B cell (primary cell): Measurements from ENCODE around the gene KCNQ2. TPM values are rescaled to one million over a fixed set of nuclear protein-coding genes. Genes with fewer than 3 reads are reported as not detected.

ENCODE experiments used
- ATAC-seq: fragments of 200-7000 bp; cut with Tn5 transposase; one replicate; pipeline ENCODE4 v1.10.0; 2021; ENCODE audit warnings: low read depth, mild to moderate bottlenecking, moderate number of reproducible peaks, moderate library complexity
- CTCF ChIA-PET: fragments of 350-600 bp; sonication (Branson Sonifier 250); formaldehyde crosslinking; loops from one replicate; lab custom pipeline; 2021; ENCODE audit warnings: antibody characterized with exemption, inconsistent platforms; lab: Charles Lee
- POLR2A ChIA-PET: fragments of 350-600 bp; sonication (Branson Sonifier 250); formaldehyde crosslinking; loops from one replicate; lab custom pipeline; 2021; ENCODE audit warnings: antibody characterized with exemption; lab: Charles Lee
- DNase-seq: peaks from one replicate; pipeline ENCODE4 v3.0.0; 2013
- H2AFZ ChIP-seq: 2 replicates; pipeline ENCODE4 v1.6.1; 2012; ENCODE audit warnings: mild to moderate bottlenecking, low read depth, low read length; ENCODE audit not compliant: insufficient read depth, poor library complexity, severe bottlenecking
- H3K27ac ChIP-seq, 2 donors: 1 replicate in 1 of 2; 2 replicates in 1 of 2; pipeline ENCODE4 v1.5.1; 2012 to 2013; ENCODE audit warnings: low read length in 2 of 2, mild to moderate bottlenecking in 2 of 2, moderate library complexity in 1 of 2
- H3K27me3 ChIP-seq, 4 experiments: fragments of 200-600 bp in 1 of 4; sonication (generic) in 1 of 4; replicated peaks in 1 of 4; 1 replicate in 2 of 4; 2 replicates in 2 of 4; pipeline versions ENCODE4 v1.6.1 to v1.7.0; 2013 to 2016; ENCODE audit warnings: low read length in 3 of 4, mild to moderate bottlenecking in 2 of 4, mixed read lengths in 1 of 4, moderate library complexity in 1 of 4; ENCODE audit not compliant: insufficient read depth in 4 of 4, control insufficient read depth in 3 of 4; ENCODE audit errors: control extremely low read depth in 1 of 4
- H3K36me3 ChIP-seq, 2 experiments: replicated peaks in 1 of 2; 1 replicate in 1 of 2; 2 replicates in 1 of 2; pipeline versions ENCODE4 v1.6.1 to v1.7.1; 2013; ENCODE audit warnings: low read length in 1 of 2; ENCODE audit not compliant: insufficient read depth in 2 of 2, control insufficient read depth in 1 of 2; ENCODE audit errors: control extremely low read depth in 1 of 2, extremely low read depth in 1 of 2
- H3K4me1 ChIP-seq, 2 donors: fragments of 200-600 bp in 1 of 2; sonication (generic) in 1 of 2; 1 replicate in 1 of 2; 2 replicates in 1 of 2; pipeline versions ENCODE4 v1.5.1 to v1.6.1; 2013 to 2017; ENCODE audit warnings: low read length in 2 of 2; ENCODE audit not compliant: control insufficient read depth in 2 of 2, insufficient read depth in 2 of 2
- H3K4me2 ChIP-seq: replicated peaks from 2 replicates; pipeline ENCODE3; 2012; ENCODE audit warnings: mild to moderate bottlenecking, low read depth, low read length; ENCODE audit not compliant: poor library complexity, severe bottlenecking
- H3K4me3 ChIP-seq, 5 experiments: fragments of 200-600 bp in 1 of 5; sonication (generic) in 1 of 5; 1 replicate in 3 of 5; 2 replicates in 2 of 5; pipeline versions ENCODE4 v1.5.1 to v1.7.0; 2011 to 2016; ENCODE audit warnings: low read length in 4 of 5, mild to moderate bottlenecking in 4 of 5, low read depth in 2 of 5, control low read depth in 1 of 5, moderate library complexity in 1 of 5; ENCODE audit not compliant: insufficient read depth in 1 of 5; ENCODE audit errors: control extremely low read depth in 1 of 5, extremely low read depth in 1 of 5
- H3K79me2 ChIP-seq: fragments of 200-600 bp; sonication (generic); one replicate; pipeline ENCODE4 v1.6.0; 2016; ENCODE audit warnings: low read length; ENCODE audit not compliant: control insufficient read depth, insufficient read depth
- H3K9ac ChIP-seq: fragments of 200-600 bp; sonication (generic); 2 replicates; pipeline ENCODE4 v1.6.1; 2017; ENCODE audit warnings: mild to moderate bottlenecking, low read length, moderate library complexity
- H3K9me3 ChIP-seq, 3 donors: one replicate each; pipeline versions ENCODE4 v1.6.1 to v1.7.1; 2013; ENCODE audit warnings: low read length in 2 of 3; ENCODE audit not compliant: control insufficient read depth in 2 of 3, insufficient read depth in 1 of 3; ENCODE audit errors: control extremely low read depth in 1 of 3
- H4K20me1 ChIP-seq: 2 replicates; pipeline ENCODE4 v1.6.0; 2012; ENCODE audit warnings: mild to moderate bottlenecking, low read length; ENCODE audit not compliant: insufficient read depth, control insufficient read depth, poor library complexity, severe bottlenecking
- H3K27ac Mint-ChIP-seq: one replicate; pipeline ENCODE4 v1.8.0; 2021; ENCODE audit warnings: mixed read lengths
- H3K27me3 Mint-ChIP-seq: one replicate; pipeline ENCODE4 v1.8.0; 2021; ENCODE audit warnings: mixed read lengths
- H3K4me1 Mint-ChIP-seq: one replicate; pipeline ENCODE4 v1.8.0; 2021; ENCODE audit warnings: mixed read lengths
- H3K4me3 Mint-ChIP-seq: one replicate; pipeline ENCODE4 v1.8.0; 2021; ENCODE audit warnings: mixed read lengths
- H3K9me3 Mint-ChIP-seq: one replicate; pipeline ENCODE4 v1.8.0; 2022; ENCODE audit warnings: mixed read lengths; ENCODE audit not compliant: insufficient read depth
- EZH2 ChIP-seq: IDR thresholded peaks from 2 replicates; pipeline ENCODE4 v1.6.1; 2012; ENCODE audit warnings: borderline replicate concordance, low read depth, mild to moderate bottlenecking, moderate library complexity, low read length; ENCODE audit not compliant: insufficient read depth, poor library complexity, severe bottlenecking
- WGBS: methylation state at CpG from one replicate; pipeline ENCODE4 v1.1.5; 2013; ENCODE audit warnings: missing lambda C conversion rate; ENCODE audit not compliant: insufficient coverage; 5-methylcytosine and 5-hydroxymethylcytosine counted together
- intact Hi-C: fragments of 100-400 bp; cut with micrococcal nuclease; formaldehyde crosslinking; loops from one replicate; pipeline ENCODE4 v1.10.0; 2022
- polyA plus RNA-seq: library from polyadenylated mRNA; depleted of rRNA; stranded (reverse); fragments of >200 nt; gene quantifications from 2 replicates; pipeline ENCODE4 v1.2.3, GENCODE V29; 2012
- total RNA-seq, 2 donors: library from RNA; stranded (reverse); fragments of 120-200 nt in 1 of 2; gene quantifications; 1 replicate in 1 of 2; 2 replicates in 1 of 2; pipeline versions ENCODE4 v1.2.3 to v1.2.4, GENCODE V29; 2013 to 2022
- TF ChIP-seq, protein P1 (sequence below): fragments of 200-600 bp; IDR thresholded peaks from one replicate; pipeline ENCODE4 v1.8.0; 2022; ENCODE audit warnings: antibody characterized with exemption, mild to moderate bottlenecking

The KCNQ2 gene
- total and polyA plus RNA-seq, 2 donors (not counting 1 experiment from before 2014, with no cell fraction given), result 0.12 TPM; not detected in 1

DNA sequence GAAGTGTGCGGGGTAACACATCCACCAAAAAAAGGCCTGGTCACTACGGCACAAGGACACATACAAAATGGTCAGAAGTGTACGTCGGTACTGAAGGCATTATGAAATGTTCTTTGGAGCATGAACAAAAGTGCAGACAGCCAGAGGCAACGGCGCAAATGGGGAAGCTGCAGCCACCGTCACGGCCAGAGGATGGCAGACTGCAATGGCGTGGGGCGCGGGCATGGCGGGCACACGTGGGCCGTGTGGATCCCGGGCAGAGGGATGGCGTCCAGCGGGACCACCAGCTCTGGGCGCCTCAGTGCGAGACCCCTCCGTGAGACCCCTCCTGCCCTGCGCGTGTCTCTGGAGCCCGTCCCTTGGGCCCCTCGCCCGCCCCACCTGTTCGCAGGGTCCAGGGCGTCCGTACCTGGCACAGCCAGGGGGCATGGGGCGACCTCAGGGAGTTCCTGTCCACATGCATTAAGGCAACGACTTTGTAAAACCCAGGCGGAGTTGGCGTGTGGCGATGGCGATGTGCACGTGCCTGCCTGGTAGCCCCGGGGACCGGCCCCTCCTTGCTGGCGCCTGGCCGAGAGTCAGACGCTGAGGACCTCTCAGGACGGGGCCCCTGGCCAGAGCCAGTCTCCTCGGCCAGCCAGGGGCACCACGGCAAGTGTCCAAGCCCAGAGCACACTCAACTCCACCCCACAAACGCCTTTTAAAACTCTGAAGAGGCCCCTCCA, 71.8 kb downstream of the KCNQ2 start:
- Mint-ChIP-seq H3K27me3 (no peaks in the 10 kb centered on the region), H3K27ac (no peak overlapping the region), H3K9me3 (no peaks in the 10 kb centered on the region), H3K4me3 (no peak overlapping the region), H3K4me1 (no peaks in the 10 kb centered on the region)
- Histone ChIP-seq H4K20me1 (no peaks in the 10 kb centered on the region), H3K27ac (no peak overlapping the region), H3K4me1 (no peaks in the 10 kb centered on the region), H3K9ac (no peak overlapping the region), H3K36me3 (no peaks in the 10 kb centered on the region), H3K9me3 (peaks cover 0 to 4% (median 0%) of the 10 kb centered on the region in 3 donors), H3K79me2 (no peaks in the 10 kb centered on the region), H3K4me2 (no peak overlapping the region), H2AFZ (no peak overlapping the region), H3K4me3 (no peak overlapping the region), H3K27me3 (no peaks in the 10 kb centered on the region)
- WGBS, result 89% methylated on average over 44 of the region's 44 CpGs
- intact Hi-C loops, result no loop called here
- DNase-seq, result no peak
- no peak for TF ChIP-seq EZH2
- TF ChIP-seq, protein P1, sequence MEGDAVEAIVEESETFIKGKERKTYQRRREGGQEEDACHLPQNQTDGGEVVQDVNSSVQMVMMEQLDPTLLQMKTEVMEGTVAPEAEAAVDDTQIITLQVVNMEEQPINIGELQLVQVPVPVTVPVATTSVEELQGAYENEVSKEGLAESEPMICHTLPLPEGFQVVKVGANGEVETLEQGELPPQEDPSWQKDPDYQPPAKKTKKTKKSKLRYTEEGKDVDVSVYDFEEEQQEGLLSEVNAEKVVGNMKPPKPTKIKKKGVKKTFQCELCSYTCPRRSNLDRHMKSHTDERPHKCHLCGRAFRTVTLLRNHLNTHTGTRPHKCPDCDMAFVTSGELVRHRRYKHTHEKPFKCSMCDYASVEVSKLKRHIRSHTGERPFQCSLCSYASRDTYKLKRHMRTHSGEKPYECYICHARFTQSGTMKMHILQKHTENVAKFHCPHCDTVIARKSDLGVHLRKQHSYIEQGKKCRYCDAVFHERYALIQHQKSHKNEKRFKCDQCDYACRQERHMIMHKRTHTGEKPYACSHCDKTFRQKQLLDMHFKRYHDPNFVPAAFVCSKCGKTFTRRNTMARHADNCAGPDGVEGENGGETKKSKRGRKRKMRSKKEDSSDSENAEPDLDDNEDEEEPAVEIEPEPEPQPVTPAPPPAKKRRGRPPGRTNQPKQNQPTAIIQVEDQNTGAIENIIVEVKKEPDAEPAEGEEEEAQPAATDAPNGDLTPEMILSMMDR, result no peak
- CTCF ChIA-PET, result no interaction called here
- ATAC-seq, result no peak
- POLR2A ChIA-PET, result no interaction called here

GRCh38 chr20:63399596-63400375, 72.7 kb downstream of the KCNQ2 start:
- DNase-seq (no peak), ATAC-seq (no peak)
- Histone ChIP-seq H4K20me1 (no peaks in the 10 kb centered on the region), H3K27ac (no peak overlapping the region), H3K27me3 (no peaks in the 10 kb centered on the region), H3K4me1 (no peaks in the 10 kb centered on the region), H3K9ac (no peak overlapping the region), H3K9me3 (peaks cover 0 to 4% (median 0%) of the 10 kb centered on the region in 3 donors), H3K4me2 (no peak overlapping the region), H3K36me3 (no peaks in the 10 kb centered on the region), H2AFZ (no peak overlapping the region), H3K79me2 (no peaks in the 10 kb centered on the region), H3K4me3 (no peak overlapping the region)
- Mint-ChIP-seq H3K27me3 (no peaks in the 10 kb centered on the region), H3K9me3 (no peaks in the 10 kb centered on the region), H3K27ac (no peak overlapping the region), H3K4me3 (no peak overlapping the region), H3K4me1 (no peaks in the 10 kb centered on the region)
- POLR2A ChIA-PET, result no interaction called here
- 91% methylated on average over 38 of the region's 41 CpGs for whole genome bisulfite sequencing
- no peak for TF ChIP-seq EZH2
- TF ChIP-seq, protein P1, result no peak
- intact Hi-C loops, result no loop called here
- CTCF ChIA-PET, result interaction anchor here (0.6 kb wide), 1 partner anchor 37 kb away, joined by 3 read pairs; no protein-coding TSS in a partner anchor
